K562 (cell line): Measurements from ENCODE around the gene KCNH2. TPM values are rescaled to one million over a fixed set of nuclear protein-coding genes. Genes with fewer than 3 reads are reported as not detected.

Experiments
- ARID1B ChIP-seq: fragments of 450-650 bp; IDR thresholded peaks from 2 replicates; pipeline ENCODE4 v1.6.1; 2016; ENCODE audit warnings: antibody characterized with exemption, mild to moderate bottlenecking, inconsistent platforms
- ASH1L ChIP-seq: fragments of 450-650 bp; IDR thresholded peaks from 2 replicates; pipeline ENCODE4 v1.6.1; 2018; ENCODE audit warnings: borderline replicate concordance, mild to moderate bottlenecking, low read depth; ENCODE audit not compliant: partially characterized antibody
- CBX5 ChIP-seq: IDR thresholded peaks from 2 replicates; pipeline ENCODE4 v1.6.1; 2014; ENCODE audit warnings: low read depth, borderline replicate concordance
- CREBBP ChIP-seq: IDR thresholded peaks from one replicate; pipeline ENCODE4 v1.6.1; 2012; ENCODE audit warnings: low read depth, mild to moderate bottlenecking, control low read depth, inconsistent platforms, low read length
- DMBX1 ChIP-seq: fragments of 250-450 bp; sonication (Bioruptor Pico); IDR thresholded peaks from 2 replicates; pipeline ENCODE4 v1.8.0; 2022; ENCODE audit warnings: inconsistent platforms, mild to moderate bottlenecking, moderate library complexity, borderline replicate concordance
- ELF4 ChIP-seq: fragments of 450-650 bp; formaldehyde crosslinking; IDR thresholded peaks from 2 replicates; pipeline ENCODE4 v1.4.0; 2022; ENCODE audit warnings: missing genetic modification characterization
- ESRRA ChIP-seq: fragments of 450-650 bp; IDR thresholded peaks from 2 replicates; pipeline ENCODE4 v1.6.1; 2014; ENCODE audit warnings: low read depth, mild to moderate bottlenecking, moderate library complexity, borderline replicate concordance
- EWSR1 ChIP-seq: fragments of 450-650 bp; IDR thresholded peaks from 2 replicates; pipeline ENCODE4 v1.6.1; 2018; ENCODE audit warnings: borderline replicate concordance, mild to moderate bottlenecking, low read depth, moderate library complexity; ENCODE audit not compliant: partially characterized antibody
- FOXM1 ChIP-seq, 2 experiments: fragments of 450-650 bp in 1 of 2; sonication (generic) in 1 of 2; formaldehyde crosslinking in 1 of 2; IDR thresholded peaks; 2 replicates each; pipeline versions ENCODE4 v1.6.1 to v1.9.0; 2017 to 2022; ENCODE audit warnings: low read depth in 2 of 2, mild to moderate bottlenecking in 2 of 2, missing genetic modification reagents in 1 of 2, moderate library complexity in 1 of 2
- GABPA ChIP-seq: fragments of 200-800 bp; sonication (Bioruptor generic); conservative IDR thresholded peaks from 2 replicates; pipeline ENCODE4 v1.6.1; 2016; ENCODE audit warnings: low read depth, missing genetic modification characterization, missing compliant biosample characterization
- GATA2 ChIP-seq: sonication (generic); formaldehyde crosslinking; IDR thresholded peaks from 2 replicates; pipeline ENCODE4 v1.4.0; 2020; ENCODE audit warnings: mild to moderate bottlenecking, missing genetic modification reagents
- JUNB ChIP-seq: fragments of 450-650 bp; formaldehyde crosslinking; conservative IDR thresholded peaks from 2 replicates; pipeline ENCODE4 v1.4.0; 2020; ENCODE audit warnings: mild to moderate bottlenecking
- L3MBTL2 ChIP-seq: fragments of 450-650 bp; IDR thresholded peaks from 2 replicates; pipeline ENCODE4 v1.6.1; 2016; ENCODE audit warnings: mild to moderate bottlenecking, moderate library complexity
- MTA2 ChIP-seq: fragments of 450-650 bp; IDR thresholded peaks from 2 replicates; pipeline ENCODE4 v1.6.1; 2016; ENCODE audit warnings: low read depth
- PRPF4 ChIP-seq: fragments of 200-400 bp; formaldehyde crosslinking; IDR thresholded peaks from one replicate; pipeline ENCODE4 v1.6.1; 2017; ENCODE audit warnings: low read length, low read depth, mild to moderate bottlenecking; ENCODE audit not compliant: insufficient read depth, poor library complexity, severe bottlenecking
- RNF2 ChIP-seq: sonication (generic); IDR thresholded peaks from 2 replicates; pipeline ENCODE4 v1.6.1; 2016
- SMAD4 ChIP-seq: fragments of 250-450 bp; sonication (Bioruptor Pico); conservative IDR thresholded peaks from 2 replicates; pipeline ENCODE4 v1.8.0; 2021; ENCODE audit warnings: inconsistent platforms, mild to moderate bottlenecking, moderate library complexity
- STAT5B ChIP-seq: fragments of 250-450 bp; sonication (Bioruptor Pico); IDR thresholded peaks from 2 replicates; pipeline ENCODE4 v1.8.0; 2021; ENCODE audit warnings: mild to moderate bottlenecking, inconsistent platforms
- U2AF2 ChIP-seq: fragments of 200-400 bp; formaldehyde crosslinking; optimal IDR thresholded peaks from 2 replicates; pipeline ENCODE3; 2017; ENCODE audit warnings: low read depth, mild to moderate bottlenecking, low read length
- ZNF561 ChIP-seq: fragments of 450-650 bp; formaldehyde crosslinking; conservative IDR thresholded peaks from 2 replicates; pipeline ENCODE4 v1.4.0; 2020; ENCODE audit warnings: mild to moderate bottlenecking, moderate library complexity
- ZNF592 ChIP-seq: fragments of 450-650 bp; IDR thresholded peaks from 2 replicates; pipeline ENCODE4 v1.6.1; 2017; ENCODE audit warnings: antibody characterized with exemption, mild to moderate bottlenecking
- polyA plus RNA-seq, 8 experiments: library from polyadenylated mRNA; depleted of rRNA in 4 of 8; stranded (reverse) in 5 of 8; unstranded in 3 of 8; fragments of >200 nt; fragmentation: Nextera tagmentation in 2 of 8; fragmentation: Illumina TruSeq in 1 of 8; extraction: Ambion mirVana in 2 of 8; extraction: Trizol in 1 of 8; gene quantifications; 2 replicates each; pipeline versions ENCODE4 v1.2.1 to v1.2.3, GENCODE V29; 2011 to 2014; ENCODE audit warnings: inconsistent platforms in 1 of 8, missing spikeins in 1 of 8
- total RNA-seq, 7 experiments: library from RNA; depleted of rRNA in 6 of 7; stranded (reverse); fragments of >200 nt in 6 of 7; fragmentation: Illumina TruSeq in 2 of 7; extraction: Trizol in 2 of 7; gene quantifications; 2 replicates each; pipeline versions ENCODE4 v1.2.1 to v1.2.3, GENCODE V29; 2011 to 2021; ENCODE audit warnings: low replicate concordance in 1 of 7

Gene KCNH2
- total and polyA plus RNA-seq, 9 of the 15 experiments (the other 6 are each of a cell fraction or from before 2014, with no cell fraction given): 18.1 to 368 (median 218) TPM

GRCh38 chr7:150974468-150975391, 3.4 kb downstream of the KCNH2 start (continued):
- peak; percentile 79 for TF ChIP-seq ZNF592
- peak; percentile 47; the same call in 1 of the 2 replicates for TF ChIP-seq RNF2
- peak; percentile 77 for TF ChIP-seq GABPA
- peak; percentile 71 for TF ChIP-seq L3MBTL2
- TF ChIP-seq CREBBP: no peak
- no peak for TF ChIP-seq FOXM1 (IDR thresholded peaks at IDR 0.05; ENCODE audit: low read depth)
- no peak for TF ChIP-seq FOXM1 (CRISPR knock-in tag; IDR thresholded peaks at IDR 0.05; ENCODE audit: low read depth)
- no peak for TF ChIP-seq CBX5
- no peak for TF ChIP-seq U2AF2
- peak; percentile 78 for TF ChIP-seq SMAD4
- no peak for TF ChIP-seq STAT5B
- no peak for TF ChIP-seq DMBX1 (CRISPR knock-in tag)
- no peak for TF ChIP-seq GATA2 (CRISPR knock-in tag)
- TF ChIP-seq ZNF561: no peak
- TF ChIP-seq MTA2: no peak
- TF ChIP-seq ELF4: no peak
- TF ChIP-seq ASH1L: no peak
- TF ChIP-seq JUNB (CRISPR knock-in tag): no peak
- peak; percentile 58 for TF ChIP-seq ARID1B
- TF ChIP-seq ESRRA: peak; percentile 34
- no peak for TF ChIP-seq EWSR1
- TF ChIP-seq PRPF4: no peak
